GM18508 (cell line): Measurements from ENCODE around the gene CSNK1D.

Source experiments
- ATAC-seq: cut with Tn5 transposase; IDR thresholded peaks from one replicate; pipeline ENCODE4 v1.9.1; 2021; ENCODE audit warnings: moderate number of reproducible peaks; ENCODE audit not compliant: insufficient read depth, unreplicated experiment

CSNK1D gene

GRCh38 chr17:82231312-82231561, 42.3 kb downstream of the CSNK1D start:
- no peak for ATAC-seq

GRCh38 chr17:82230609-82231311, 42.7 kb downstream of the CSNK1D start:
- ATAC-seq: no peak

DNA sequence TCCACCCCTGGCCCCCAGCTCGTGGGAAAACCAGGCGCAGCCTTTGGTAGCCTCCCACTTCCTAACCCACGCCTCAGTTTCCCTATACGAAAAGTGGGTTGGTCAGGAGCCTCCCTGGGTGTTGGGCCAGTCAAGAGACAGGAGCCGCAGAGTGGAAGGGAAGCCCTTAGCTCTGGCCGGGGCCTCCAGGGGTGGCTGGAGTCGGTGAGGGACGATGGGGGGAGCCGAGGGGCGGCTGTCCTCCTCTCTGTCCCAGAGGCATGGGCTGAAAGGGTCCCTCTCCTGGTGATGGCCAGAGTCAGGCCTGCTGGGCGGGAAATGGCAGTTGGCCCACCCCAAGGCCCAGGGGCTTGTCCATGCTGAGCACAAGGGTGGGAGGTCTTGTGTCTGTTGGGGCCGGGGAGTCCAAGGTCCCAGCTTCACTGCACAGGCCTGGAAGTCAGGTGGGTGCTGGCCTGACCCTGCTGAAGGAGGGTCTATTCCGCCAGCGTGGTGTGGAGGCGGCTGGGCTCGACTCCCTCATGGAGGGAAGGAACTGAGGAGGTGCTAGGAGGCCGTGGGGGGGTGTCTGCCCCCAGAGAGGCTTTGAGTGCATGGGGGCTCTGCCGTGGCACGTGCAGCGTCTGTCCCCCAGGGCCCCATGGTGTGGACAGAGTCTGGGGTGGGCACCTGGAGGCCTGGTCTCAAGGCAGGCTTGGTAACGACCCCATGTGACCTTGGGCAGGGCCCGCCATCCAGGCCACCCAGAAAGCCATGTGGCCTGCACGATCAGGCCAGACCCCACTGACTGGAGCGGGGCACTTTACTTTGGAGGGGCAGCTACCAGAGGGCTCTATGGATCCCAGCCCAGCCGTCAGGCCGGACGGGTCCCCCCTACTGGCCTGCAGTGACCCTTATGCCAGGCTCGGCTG, 43.5 kb downstream of the CSNK1D start:
- no peak for ATAC-seq

- no peak for ATAC-seq
Observed at GRCh38 chr17:82228842-82229697, 44.4 kb downstream of the CSNK1D start, which contains the start of gene SLC16A3. SLC16A3 (plus strand) TSS chr17:82229042; CDS start chr17:82236009, 6,967 bp downstream.

- ATAC-seq: no peak
Observed at GRCh38 chr17:82228278-82228841, 45.1 kb downstream of the CSNK1D start.

- ATAC-seq: no peak
Observed at GRCh38 chr17:82227629-82228277, 45.7 kb downstream of the CSNK1D start.

- ATAC-seq: no peak
Observed at GRCh38 chr17:82226809-82227628, 46.5 kb downstream of the CSNK1D start.

- ATAC-seq: no peak
Observed at GRCh38 chr17:82226146-82226808, 47.2 kb downstream of the CSNK1D start.

GRCh38 chr17:82225368-82226029, 48.0 kb downstream of the CSNK1D start:
- ATAC-seq: no peak

GRCh38 chr17:82224666-82225065, 48.8 kb downstream of the CSNK1D start:
- no peak for ATAC-seq

DNA sequence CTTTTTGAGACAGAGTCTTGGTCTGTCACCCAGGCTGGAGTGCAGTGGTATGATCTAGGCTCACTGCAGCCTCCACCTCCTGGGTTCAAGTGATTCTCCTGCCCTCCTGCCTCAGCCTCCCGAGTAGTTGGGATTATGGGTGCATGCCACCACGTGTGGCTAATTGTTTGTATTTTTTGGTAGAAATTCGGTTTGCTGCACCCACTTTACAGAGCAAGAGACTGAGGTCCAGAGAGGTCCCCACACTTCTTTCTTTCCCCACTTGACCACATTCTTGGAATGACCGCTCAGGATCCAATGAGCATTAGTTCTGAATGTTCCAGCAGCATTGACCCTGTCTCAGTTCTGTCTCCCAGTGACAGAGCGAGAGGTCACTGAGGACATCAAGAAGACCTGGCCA, 50.0 kb downstream of the CSNK1D start:
- ATAC-seq: no peak

- ATAC-seq: no peak
Observed at GRCh38 chr17:82222816-82223215, 50.7 kb downstream of the CSNK1D start.

GRCh38 chr17:82221341-82221902, 52.1 kb downstream of the CSNK1D start:
- no peak for ATAC-seq

GRCh38 chr17:82219753-82220709, 53.5 kb downstream of the CSNK1D start:
- ATAC-seq: no peak

DNA sequence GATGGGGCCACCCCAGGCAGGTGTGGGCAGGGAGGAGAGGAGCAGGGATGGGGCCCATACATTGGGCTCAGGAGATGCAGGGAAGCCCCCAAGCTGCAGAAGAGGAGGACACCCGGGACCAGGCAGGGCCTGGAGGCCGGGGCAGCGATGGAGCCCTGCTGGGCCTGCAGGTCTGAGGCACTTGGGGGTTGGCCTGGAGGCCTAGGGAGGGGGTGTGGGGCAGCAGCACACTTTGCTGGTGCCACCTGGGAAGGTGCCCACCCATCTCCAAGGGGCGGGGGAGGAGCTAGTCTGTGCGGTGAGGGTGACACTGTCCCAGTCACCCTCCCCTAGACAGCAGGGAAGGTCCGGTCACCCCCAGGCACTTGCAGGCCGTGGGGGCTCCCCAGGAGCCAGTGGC, 54.4 kb downstream of the CSNK1D start:
- ATAC-seq: no peak

DNA sequence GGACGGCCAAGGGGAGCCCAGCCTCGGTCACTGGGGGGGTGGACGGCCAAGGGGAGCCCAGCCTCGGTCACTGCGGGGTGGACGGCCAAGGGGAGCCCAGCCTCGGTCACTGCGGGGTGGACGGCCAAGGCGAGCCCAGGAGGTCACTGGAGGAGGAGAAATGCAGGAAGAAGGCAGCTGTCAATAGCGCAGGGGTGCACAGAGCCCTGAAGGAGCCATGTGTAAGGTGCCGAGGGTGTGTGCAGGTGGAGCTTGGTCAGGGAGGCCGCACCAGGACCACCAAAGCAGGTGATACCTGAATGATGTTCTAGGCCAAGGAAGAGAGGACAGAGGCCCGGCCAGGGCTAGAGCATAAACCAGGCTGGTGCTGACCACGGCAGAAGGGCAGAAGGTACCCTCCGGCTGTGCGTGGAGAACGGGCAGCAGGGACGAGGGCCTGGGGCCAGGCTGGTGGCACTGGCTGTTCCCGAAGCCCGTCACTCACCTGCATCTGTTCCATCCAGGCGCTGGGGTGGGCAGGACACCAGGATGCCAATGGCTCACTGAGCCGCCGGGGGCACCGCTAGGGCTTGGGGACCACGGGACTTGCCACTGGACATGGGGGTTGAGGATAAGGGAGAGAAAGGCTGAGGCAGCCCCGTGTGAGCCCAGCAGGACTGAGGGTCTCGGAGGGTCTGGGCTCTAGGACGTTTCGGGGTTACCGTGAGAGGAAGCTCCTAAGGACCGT, 55.0 kb downstream of the CSNK1D start:
- ATAC-seq: no peak
